ENCODE measurements around the gene ADCY5.

ADCY5 gene

DNA sequence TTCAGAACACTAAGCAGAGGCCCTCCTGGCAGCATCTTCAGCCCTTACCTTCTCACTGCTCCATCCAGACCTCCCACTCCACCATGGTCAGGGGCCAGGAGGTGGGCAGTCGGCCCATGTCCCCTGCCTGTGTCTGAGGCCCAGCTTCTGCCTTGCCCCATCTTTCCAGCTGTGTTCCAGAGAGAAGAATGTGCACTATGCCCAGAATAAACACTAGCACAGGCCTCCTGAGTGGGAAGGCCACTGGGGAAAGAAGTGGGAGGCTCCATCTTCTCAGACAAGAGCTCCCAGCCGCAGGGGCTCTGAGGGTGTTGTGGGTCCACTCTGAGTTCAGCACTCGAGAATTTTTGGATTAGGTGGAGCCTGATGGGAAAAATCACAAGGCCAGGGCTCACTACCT is 44.5 kb downstream of the ADCY5 start:
- DNase-seq: no peak

DNA sequence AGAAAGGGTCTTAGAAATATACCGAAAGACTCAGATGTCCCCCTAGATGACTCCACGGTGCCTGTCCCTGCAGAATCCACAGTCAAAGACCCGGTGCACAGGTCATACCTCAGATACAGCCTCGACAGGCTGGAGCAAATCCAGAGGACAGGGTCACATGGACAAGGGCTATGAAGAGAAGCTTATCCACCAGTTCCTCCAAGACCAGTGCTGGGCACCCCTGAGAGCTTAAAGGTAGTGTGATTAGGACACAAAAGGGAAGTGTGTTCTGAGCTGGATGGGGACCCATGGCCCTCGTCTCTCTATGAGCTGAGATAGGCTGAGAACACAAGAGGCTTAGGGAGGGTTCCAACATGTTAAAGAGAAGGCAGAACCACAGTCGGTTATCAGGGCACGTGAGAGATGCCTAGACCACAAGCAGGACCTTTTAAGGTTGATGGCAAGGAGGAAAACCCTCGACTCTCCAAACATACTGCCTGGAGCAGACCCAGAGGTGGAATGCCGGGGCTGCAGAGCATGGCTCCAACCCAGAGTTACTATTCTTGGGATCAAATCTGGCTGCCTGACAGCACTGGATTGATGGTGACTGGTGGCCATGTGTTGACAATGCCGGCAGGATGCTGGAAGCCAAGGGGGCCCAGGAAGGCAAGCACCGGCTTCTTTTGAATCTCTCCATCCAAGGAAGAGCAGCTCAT is 46.9 kb downstream of the ADCY5 start:
- no peak for DNase-seq

DNA sequence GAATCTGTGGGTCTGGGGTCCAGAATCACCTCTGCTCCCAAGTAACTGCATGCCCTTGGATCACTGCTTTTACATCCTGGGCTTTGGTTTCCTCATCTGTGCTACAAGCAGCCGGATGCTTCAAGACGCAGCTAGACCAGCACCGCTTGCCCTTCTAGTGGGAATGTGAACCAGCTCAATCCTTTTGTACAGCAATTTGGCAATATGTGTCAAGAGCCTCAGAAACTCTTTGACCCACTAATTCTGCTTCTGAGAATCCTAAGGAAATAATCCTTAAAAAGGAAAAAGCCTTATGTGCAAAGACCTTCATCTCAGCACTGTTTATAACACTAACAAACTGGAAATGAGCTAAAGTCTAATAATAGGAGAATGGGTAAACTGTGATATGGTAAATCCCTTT is 48.7 kb downstream of the ADCY5 start:
- no peak for DNase-seq

DNA sequence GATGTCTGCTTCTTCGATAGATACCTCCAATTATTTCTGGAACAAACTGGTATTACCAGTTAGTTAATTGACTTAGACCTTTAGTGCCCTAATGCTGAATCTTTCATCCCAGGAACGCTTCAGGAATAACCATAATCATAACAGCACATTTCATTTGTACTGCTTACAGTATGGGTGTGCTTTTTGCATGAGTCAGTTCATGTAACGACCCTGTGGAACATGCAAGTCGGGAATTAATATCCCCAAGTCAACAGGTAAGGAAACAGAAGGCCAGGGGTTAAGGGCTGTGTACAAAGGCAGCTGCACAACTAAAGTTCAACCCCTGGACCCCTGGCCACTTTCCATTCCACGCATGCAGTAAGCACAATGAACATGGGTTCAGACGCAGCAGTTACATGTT is 49.2 kb downstream of the ADCY5 start:
- DNase-seq: no peak

DNA sequence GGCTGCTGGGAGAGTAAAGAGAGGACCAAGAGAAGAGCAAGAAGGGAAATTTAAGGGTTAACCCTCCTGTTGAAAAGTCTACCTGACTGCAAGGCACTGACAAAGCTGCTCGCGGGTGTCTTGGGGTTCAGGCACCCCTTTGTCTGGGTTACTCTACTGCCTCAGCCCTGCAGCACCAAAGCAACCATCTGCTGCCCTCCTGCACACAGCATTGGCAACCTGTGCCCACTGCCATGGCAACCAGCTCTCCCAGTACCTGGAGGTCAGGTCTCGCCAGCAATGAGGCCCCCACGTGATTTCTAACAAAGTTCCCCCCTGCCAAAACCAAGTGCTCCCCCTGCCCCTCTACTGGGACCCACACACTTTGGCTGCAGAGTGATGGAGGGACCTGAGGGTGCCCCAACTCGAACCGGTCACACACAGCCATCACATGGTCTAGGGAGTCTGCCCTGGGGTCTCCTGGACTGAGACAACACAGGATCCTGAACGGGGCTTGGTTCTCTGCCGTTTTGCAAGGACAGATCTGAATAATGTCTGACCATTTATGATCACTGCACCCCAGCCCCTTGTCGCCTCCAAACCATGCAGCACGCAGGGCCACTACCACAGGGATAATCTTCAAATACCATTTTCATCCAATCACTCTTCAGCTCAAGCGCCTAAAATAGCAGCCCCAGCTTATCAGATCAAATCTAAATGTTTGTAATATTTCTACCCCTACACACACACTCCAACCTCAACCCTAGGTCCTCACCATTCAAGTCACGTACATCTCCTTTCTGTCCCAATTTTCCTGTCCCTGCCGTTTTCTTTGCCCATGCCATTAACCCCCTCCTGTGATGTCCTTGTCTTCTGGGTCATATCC is 50.7 kb downstream of the ADCY5 start:
- DNase-seq: no peak

DNA sequence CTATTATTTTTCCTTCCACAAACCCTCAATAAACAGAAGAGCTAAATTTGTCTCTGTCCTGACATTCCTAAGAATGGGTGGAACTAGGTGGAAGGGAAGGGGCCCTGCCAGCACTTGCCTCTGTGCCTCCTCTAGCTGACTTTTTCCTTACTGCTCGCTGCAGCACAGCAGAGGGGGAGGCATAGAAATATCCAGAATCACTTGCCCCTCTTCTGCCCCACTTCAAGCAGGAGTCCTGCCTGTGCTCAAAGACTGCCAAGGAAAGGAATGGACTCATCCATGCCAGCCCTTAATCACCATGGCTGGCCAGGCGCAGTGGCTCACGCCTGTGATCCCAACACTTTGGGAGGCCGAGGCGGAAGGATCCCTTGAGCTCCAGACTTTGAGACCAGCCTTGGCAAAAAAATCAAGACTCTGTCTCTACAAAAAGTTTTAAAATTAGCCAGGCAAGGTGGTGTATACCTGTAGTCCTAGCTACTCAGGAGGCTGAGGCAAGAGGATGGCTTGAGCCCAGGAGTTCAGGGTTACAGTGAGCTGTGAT is 51.8 kb downstream of the ADCY5 start:
- DNase-seq: no peak

DNA sequence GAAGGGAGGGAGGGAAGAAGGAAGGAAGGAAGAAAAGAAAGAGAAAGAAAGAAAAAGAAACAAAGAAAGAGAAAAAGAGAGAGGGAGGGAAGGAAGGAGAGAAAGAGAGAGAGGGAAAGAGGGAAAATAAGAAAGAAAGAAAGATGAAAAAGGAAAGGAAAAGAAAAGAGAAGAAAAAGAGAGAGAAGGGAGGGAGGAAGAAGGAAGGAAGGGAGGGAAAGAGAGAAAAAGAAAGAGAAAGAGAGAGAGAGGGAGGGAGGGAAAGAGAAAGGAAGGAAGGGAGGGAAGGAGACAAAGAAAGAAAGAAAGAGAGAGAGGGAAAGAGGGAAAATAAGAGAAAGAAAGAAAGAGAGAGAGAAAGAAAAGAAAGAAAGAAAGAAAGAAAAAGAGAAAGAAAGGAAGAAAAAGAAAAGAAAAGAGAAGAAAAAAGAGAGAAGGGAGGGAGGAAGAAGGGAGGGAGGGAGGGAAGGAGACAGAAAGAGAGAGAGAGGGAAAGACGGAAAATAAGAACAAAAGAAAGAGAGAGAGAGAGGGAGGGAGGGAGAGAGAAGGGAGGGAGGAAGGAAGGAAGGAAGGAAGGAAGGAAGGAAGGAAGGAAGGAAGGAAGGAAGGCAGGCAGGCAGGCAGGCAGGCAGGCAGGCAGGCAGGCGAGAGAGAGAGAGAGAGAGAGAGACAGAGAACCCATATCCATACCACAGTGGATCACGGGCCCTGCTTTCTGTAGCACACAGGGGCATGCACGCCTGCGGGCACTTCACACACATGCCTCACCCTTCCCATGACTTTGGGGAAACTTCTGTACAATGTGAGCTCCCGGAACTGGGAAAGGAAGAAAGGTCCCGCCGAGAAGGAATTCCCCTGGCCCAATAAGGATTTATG is 52.5 kb downstream of the ADCY5 start:
- no peak for DNase-seq

DNA sequence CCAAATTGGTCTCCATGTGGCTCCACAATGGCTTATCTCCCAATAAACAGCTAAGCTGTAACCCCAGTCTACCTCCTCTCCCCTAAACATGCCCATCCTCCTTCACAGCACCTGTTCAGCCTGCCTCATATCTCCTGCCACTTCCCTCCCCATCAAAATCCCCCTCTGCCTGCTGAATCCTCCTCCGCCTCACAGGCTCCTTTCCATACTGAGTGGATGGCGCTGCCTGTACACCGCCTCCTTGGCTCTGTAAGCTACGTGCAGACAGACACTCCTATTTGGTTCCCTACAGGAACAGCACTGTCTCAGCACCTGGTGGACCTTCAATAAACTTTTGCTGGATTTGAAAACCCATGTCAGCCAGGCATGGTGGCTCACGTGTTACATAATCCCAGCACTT is 53.7 kb downstream of the ADCY5 start:
- DNase-seq: no peak

DNA sequence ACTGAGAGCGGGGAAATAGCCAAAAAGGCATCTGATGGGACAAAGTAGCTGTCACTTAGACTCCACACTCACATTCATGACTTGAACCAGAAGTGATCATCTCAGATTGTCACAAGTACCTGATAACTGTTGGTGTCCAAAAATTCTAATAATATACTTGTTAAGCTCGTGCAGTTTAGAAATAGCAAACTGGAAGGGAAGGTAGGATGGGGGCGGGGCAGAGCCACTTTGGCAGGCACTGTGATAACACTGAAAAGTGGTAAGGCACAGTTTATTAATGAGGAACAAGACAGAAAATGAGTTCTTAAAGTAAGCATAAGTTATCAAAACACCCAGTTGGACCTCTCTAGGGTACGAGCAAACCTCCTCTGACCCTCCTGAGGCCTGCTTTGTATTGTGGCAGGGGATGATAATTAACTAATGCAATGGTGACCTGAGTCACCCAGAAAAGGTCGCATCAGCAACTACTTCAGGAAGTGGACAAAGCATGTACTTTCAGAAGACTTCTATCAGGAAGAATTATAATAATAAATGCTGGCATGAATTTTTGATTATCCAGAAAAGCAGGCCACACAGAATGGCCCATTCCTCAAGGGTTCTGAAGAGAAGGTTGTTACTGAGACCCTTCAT is 54.4 kb downstream of the ADCY5 start:
- no peak for DNase-seq

DNA sequence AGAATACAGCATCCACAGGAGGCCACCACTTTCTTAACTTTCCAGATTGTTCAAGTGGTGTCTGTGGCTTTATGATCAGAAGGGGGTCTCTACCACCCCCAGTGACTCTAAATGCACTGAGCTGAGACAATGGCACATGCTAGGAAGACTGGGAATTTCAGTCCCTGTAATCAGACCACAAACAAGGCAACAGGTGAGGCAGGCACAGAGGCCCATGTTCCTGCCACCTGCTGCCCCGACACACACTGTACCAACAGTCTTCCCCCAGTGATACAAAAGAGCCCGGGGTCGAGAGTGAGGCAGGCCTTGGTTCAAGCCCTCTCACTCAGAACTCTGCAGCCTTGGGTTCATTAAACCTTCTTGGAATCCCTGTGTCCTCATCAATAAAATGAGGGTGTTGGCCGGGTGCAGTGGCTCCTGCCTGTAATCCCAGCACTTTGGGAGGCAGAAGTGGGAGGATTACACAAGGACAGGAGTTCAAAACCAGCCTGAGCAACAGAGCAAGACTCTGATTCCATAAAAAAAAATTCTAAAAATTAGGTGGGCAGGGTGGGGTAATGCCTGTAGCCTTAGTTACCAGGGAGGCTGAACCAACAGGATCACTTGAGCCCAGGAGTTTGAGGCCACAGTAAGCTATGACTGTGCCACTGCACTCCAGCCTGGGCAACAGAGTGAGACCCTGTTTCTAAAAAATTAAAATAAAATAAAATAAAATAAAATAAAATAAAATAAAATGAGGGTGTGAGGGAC is 55.8 kb downstream of the ADCY5 start:
- DNase-seq: no peak

DNA sequence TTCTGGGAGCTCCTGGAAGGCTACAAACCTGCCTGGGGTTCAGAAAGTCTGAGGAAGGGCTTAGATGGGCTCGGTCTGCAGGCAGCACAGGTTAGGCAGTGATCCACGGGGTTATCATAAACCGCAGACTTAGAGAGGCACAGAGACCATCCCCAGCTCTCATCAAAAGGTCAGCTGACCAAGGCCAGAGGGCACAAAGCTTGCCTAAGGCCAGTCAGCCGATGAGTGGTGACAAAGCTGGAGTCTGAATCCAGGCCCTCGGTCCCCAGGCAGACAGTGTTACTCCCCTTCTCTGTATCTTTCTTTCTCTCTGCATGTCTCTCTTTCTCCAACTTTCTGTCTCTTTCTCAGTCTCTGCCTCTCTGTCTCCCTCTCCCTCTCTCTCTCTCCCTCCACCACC is 56.5 kb downstream of the ADCY5 start:
- no peak for DNase-seq

DNA sequence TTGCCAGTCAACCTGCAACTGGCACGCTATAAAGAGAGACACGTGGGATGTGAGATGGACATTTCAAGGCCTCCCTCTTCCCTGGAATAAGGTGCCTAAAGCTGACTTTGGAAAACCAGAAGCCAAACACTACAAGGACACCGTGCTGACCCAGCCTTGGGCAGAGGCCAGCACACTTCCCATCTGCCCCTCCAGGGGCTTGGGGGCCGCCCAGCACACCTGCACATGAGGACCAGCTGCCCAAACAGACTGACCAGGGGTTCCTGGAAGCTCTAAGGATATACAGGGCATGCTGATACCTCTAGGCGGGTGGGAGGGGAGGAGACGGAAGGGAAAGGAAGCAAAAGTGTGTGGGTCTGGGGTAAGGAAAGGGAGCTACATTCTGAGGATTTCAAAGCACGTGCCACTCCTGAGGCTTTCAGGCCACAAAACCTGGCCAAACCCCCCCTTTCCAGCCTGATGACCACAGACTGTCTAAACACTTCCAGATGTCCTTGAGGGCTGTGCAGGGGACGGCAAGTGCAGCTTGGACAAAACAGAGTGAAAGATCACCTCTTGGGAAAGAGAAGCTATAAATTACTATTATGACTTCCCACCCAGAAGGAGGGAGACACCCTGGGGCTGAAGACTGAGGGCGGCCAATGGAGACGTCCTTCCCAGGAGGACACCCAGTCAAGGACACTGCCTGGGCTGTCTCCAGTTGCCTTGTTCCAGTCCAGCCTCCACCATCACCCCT is 57.9 kb downstream of the ADCY5 start:
- DNase-seq: no peak

DNA sequence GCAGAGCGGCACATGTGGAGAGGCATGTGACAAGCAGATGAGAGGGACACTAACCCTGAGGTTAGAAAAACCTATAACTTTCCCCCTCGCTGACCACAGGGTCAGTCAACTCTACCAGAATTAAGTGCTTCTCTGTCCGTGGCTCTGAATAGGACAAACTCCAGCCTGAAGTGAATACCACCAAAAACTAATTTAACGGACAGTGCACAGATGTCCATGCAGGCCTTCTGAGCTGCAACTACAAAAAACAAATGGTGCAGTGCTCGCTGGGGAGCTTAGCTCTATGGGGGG is 59.3 kb downstream of the ADCY5 start:
- DNase-seq: no peak

DNA sequence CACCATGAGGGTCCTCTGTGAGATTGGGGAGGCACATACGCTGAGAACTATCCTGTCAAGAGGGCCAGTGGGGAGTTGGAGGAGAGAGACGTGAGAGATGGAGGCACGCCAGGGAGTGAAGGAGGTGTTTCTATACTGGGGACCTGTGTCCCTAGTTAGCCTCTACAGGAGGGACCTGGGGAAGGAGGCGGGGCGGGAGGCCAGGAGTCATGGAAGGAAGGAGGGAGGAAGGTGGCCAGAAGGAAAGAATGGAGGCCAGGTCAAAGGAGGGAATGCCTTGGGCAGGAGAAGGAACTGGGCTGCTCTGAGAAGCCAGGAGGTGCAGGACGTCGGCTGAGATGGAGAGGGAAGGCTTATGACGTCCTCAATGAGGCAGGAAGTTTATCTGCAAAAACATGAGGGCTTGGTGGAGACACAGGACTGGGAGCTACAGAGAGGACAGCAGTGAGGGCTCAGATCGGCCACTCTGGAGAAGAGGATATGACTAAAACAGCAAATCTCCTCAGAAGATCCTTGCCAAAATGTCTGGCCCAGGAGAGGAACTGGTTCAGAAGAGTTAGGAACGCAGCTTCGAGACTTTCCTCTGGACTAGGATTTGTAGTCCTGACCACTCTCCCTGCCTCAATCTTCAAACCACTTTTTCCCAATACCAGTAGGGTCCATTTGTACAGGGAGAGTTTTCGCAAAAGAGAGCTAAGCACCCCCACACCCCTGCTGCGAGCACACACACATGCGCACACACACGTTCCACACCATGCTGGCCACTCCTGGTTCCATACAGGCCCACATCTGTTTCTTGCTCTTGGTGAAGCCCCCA is 59.9 kb downstream of the ADCY5 start:
- no peak for DNase-seq

DNA sequence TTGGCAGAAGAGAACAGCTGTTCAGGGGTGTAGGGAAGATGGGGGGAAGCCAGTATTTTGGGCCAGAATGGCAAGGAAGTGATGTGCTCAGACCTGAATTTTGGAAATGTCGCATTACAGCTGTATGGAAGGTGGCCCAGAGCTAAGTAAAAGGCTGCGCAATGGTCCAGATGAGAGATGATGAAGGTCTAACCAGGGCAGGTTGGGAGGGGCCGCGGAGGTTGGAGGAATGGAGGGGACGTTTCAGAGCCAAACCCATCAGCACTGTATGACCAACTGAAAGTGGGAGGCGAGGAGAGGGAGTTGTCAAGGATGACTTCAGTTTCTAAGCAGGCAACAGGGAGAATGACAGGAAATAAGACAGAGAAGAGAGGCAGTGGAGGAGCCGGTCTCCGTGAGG is 60.8 kb downstream of the ADCY5 start:
- no peak for DNase-seq

DNA sequence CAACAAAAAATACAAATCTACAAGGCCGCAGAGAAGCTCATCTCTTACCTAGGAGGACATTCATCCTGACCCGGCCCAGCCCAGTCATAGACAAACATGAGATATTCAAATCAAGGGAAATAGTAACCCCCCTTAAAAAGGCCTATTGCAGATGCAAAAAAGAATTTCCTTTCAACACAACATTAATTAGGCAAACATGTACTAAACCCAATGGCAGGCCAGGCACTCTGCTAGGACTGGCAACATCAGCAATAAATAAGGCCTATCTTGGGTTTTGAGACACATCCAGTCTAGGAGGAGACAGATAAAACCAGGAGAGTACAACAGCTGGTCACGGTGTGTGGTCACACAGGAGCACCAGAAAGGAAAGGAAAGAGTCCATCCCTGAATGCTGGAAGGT is 61.4 kb downstream of the ADCY5 start:
- DNase-seq: no peak

DNA sequence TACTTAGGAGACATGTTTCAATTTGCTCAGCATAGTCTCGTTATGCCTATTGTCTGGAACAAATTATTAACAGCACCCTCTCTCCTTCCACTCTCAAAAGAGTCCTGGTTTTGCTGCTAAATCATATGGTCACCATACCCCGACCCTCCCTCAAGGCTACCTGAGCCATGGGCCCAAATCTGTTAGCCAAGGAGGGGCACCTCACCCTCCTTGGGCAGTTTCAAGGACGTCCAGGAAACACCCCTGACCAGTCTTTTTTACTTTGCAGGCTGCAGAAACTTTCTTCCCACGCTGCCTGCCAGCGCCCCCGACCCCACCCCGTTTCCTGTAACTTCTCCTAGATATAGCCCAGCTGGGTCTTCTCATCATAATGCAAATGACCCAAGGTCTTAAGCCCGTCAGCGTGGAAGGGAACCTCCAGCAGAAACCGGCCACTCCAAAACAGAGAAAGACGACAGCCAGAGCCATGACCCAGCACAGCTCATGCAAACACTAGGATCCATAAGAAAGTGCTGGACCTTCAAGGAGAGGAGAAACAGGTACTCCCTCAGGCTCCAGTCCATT is 62.3 kb downstream of the ADCY5 start:
- DNase-seq: no peak

DNA sequence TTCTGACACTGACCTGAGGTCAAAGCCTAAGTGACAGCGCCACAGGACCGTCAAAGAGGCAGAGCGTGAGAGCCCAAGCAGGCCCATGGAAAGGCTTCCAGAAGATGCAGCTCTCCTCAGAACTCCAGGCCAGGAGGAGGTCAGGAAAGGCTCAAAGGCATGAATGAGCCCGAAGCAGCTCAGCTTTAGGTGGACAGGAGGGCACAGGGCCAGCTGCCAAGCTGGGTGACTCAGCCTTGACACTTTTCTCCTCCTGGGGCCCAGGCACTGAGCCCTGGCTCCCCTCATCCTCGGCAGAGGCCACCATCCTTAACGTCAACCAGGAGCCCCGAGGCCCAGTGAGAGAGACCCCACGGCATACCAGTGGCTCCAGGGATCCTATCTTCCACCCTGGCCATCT is 62.9 kb downstream of the ADCY5 start:
- no peak for DNase-seq

DNA sequence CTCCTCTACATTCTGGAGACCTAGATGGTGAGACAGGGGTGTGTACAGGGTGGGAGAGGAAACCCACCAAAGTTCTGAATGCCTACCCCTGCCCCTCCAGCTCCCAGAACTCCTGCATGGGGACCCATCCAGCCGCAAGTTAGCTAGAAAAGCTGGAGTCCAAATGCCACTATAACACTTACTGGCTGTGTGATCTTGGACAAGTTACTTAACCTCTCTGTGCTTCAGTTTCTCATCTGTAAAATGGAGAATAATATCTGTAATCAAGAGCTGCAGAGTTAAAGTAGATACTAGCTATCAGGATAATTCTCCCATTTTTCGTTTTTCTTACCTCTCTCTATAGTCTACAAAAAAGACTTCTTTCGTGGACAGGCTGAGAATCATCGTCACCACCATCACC is 63.4 kb downstream of the ADCY5 start:
- DNase-seq: no peak

DNA sequence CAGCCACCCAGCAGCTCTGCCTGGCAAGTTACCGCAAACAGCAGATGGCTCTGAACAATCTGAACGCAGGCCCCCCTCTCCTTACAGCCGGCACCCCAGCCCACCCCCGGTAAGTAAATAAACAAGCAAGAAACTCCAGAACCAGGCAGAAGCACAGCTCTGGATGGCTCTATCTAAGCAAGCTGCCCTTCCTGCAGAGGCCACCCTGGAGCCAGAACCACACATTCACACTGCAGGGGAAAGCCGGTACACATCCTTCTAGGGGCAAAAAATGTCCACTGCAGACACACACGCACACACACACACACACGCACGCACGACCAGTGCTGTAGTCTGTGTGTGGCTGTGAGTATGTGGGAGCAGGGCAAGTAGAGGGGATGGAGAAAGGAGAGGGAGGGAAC is 63.9 kb downstream of the ADCY5 start:
- DNase-seq: no peak

Measured in T1000 (cell line).